ENCODE measurements around the gene ANKH. TPM values are rescaled to one million over a fixed set of nuclear protein-coding genes. Genes with fewer than 3 reads are reported as not detected.
"Not testable (repeated sequence)": the region's sequence is repeated elsewhere in the genome, so short reads cannot be mapped to it uniquely, and the experiment has no call there.

ANKH gene
- total RNA-seq, 1 experiment from 2014 or later: 53.2 TPM

GRCh38 chr5:14806456-14806855 is 65.1 kb downstream of the ANKH start:
- intact Hi-C loops (cut with micrococcal nuclease; ENCODE audit: unreplicated experiment): no loop called here
- Mint-ChIP-seq H3K4me3 (ENCODE audit: low read depth, unreplicated experiment) (no peak overlapping the region), H3K36me3 (ENCODE audit: insufficient read depth, unreplicated experiment) (peaks cover 8% of the 10 kb centered on the region), H3K4me1 (ENCODE audit: low read depth, unreplicated experiment) (peaks cover 29% of the 10 kb centered on the region), H3K27me3 (ENCODE audit: unreplicated experiment) (no peaks in the 10 kb centered on the region), H3K27ac (ENCODE audit: unreplicated experiment) (no peak overlapping the region), H3K9me3 (ENCODE audit: low read depth, unreplicated experiment) (peaks cover 2% of the 10 kb centered on the region)
- CTCF ChIA-PET: no interaction called here
- TF ChIP-seq CTCF (IDR thresholded peaks at IDR 0.05; ENCODE audit: unreplicated experiment): no peak
- no TSS peak for BruUV-seq (replicated peaks)
- no peak for DNase-seq

GRCh38 chr5:14802541-14802940 is 69.0 kb downstream of the ANKH start:
- CTCF ChIA-PET: no interaction called here
- no peak for DNase-seq
- no TSS peak for BruUV-seq (replicated peaks)

GRCh38 chr5:14801792-14802191 is 69.8 kb downstream of the ANKH start:
- Mint-ChIP-seq H3K36me3 (ENCODE audit: insufficient read depth, unreplicated experiment) (no peaks in the 10 kb centered on the region), H3K4me3 (ENCODE audit: low read depth, unreplicated experiment) (no peak overlapping the region), H3K27ac (ENCODE audit: unreplicated experiment) (no peak overlapping the region), H3K4me1 (ENCODE audit: low read depth, unreplicated experiment) (peaks cover 8% of the 10 kb centered on the region), H3K9me3 (ENCODE audit: low read depth, unreplicated experiment) (peaks cover 2% of the 10 kb centered on the region), H3K27me3 (ENCODE audit: unreplicated experiment) (no peaks in the 10 kb centered on the region)
- intact Hi-C loops (cut with micrococcal nuclease; ENCODE audit: unreplicated experiment): no loop called here
- no peak for DNase-seq
- BruUV-seq (replicated peaks): no TSS peak
- TF ChIP-seq CTCF (IDR thresholded peaks at IDR 0.05; ENCODE audit: unreplicated experiment): no peak
- CTCF ChIA-PET: no interaction called here

More at GRCh38 chr5:14802541-14802940, 69.0 kb downstream of the ANKH start:
- Mint-ChIP-seq H3K27ac (ENCODE audit: unreplicated experiment) (no peak overlapping the region), H3K9me3 (ENCODE audit: low read depth, unreplicated experiment) (peaks cover 2% of the 10 kb centered on the region), H3K4me1 (ENCODE audit: low read depth, unreplicated experiment) (peaks cover 16% of the 10 kb centered on the region), H3K4me3 (ENCODE audit: low read depth, unreplicated experiment) (no peak overlapping the region), H3K27me3 (ENCODE audit: unreplicated experiment) (no peaks in the 10 kb centered on the region), H3K36me3 (ENCODE audit: insufficient read depth, unreplicated experiment) (no peaks in the 10 kb centered on the region)
- TF ChIP-seq CTCF (IDR thresholded peaks at IDR 0.05; ENCODE audit: unreplicated experiment): no peak
- intact Hi-C loops (cut with micrococcal nuclease; ENCODE audit: unreplicated experiment): no loop called here

- CTCF ChIA-PET; H3K4me1 Mint-ChIP-seq (ENCODE audit: low read depth, unreplicated experiment); H3K4me3 Mint-ChIP-seq (ENCODE audit: low read depth, unreplicated experiment); H3K27me3 Mint-ChIP-seq (ENCODE audit: unreplicated experiment); DNase-seq; H3K27ac Mint-ChIP-seq (ENCODE audit: unreplicated experiment); H3K9me3 Mint-ChIP-seq (ENCODE audit: low read depth, unreplicated experiment); BruUV-seq (replicated peaks); H3K36me3 Mint-ChIP-seq (ENCODE audit: insufficient read depth, unreplicated experiment); intact Hi-C loops (cut with micrococcal nuclease; ENCODE audit: unreplicated experiment): not testable (repeated sequence)
Observed at GRCh38 chr5:14797385-14797784, 74.2 kb downstream of the ANKH start.

GRCh38 chr5:14794583-14795230 is 76.9 kb downstream of the ANKH start:
- no peak for TF ChIP-seq CTCF (IDR thresholded peaks at IDR 0.05; ENCODE audit: unreplicated experiment)
- H3K9me3 Mint-ChIP-seq (ENCODE audit: low read depth, unreplicated experiment): no peaks in the 10 kb centered on the region
- no peaks in the 10 kb centered on the region for H3K27me3 Mint-ChIP-seq (ENCODE audit: unreplicated experiment)
- no peak overlapping the region for H3K4me3 Mint-ChIP-seq (ENCODE audit: low read depth, unreplicated experiment)
- intact Hi-C loops (cut with micrococcal nuclease; ENCODE audit: unreplicated experiment): no loop called here
- BruUV-seq (replicated peaks): no TSS peak
- DNase-seq: no peak
- H3K27ac Mint-ChIP-seq (ENCODE audit: unreplicated experiment): no peak overlapping the region
- CTCF ChIA-PET: no interaction called here
- no peaks in the 10 kb centered on the region for H3K36me3 Mint-ChIP-seq (ENCODE audit: insufficient read depth, unreplicated experiment)
- H3K4me1 Mint-ChIP-seq (ENCODE audit: low read depth, unreplicated experiment): peaks cover 8% of the 10 kb centered on the region
